ENCODE data around the gene QPCT. TPM values are rescaled to one million over a fixed set of nuclear protein-coding genes. Genes with fewer than 3 reads are reported as not detected.
A peak's percentile ranks its signal among the peaks of the same experiment; 100 is the strongest.
"Not testable (repeated sequence)": the region's sequence is repeated elsewhere in the genome, so short reads cannot be mapped to it uniquely, and the experiment has no call there.

QPCT gene
- total RNA-seq (2014; rRNA removed; shearing (Covaris generic)) = 0.90 and 1.1 TPM in 2 replicates

- Histone ChIP-seq H3K27me3 (ENCODE audit: control insufficient read depth, insufficient read depth, low read length) (no peaks in the 10 kb centered on the region), H3K36me3 (replicated peaks; ENCODE audit: control insufficient read depth, insufficient read depth, low read length) (no peaks in the 10 kb centered on the region), H3K4me3 (ENCODE audit: insufficient read depth, low read depth, low read length) (peak within 1 kb of the TSS; percentile 47; the same call in 1 of the 2 replicates)
- peak; percentile 49 for DNase-seq
Observed at GRCh38 chr2:37344453-37345361, at the start of gene QPCT. TSS of gene QPCT (plus strand) at chr2:37344630. CDS start at chr2:37344732, 102 bp downstream.

- H3K4me3 ChIP-seq (ENCODE audit: insufficient read depth, low read depth, low read length); DNase-seq; H3K36me3 ChIP-seq (replicated peaks; ENCODE audit: control insufficient read depth, insufficient read depth, low read length); H3K27me3 ChIP-seq (ENCODE audit: control insufficient read depth, insufficient read depth, low read length): not testable (repeated sequence)
Observed at GRCh38 chr2:37294858-37295257, 49.6 kb upstream of the QPCT start.

GRCh38 chr2:37295469-37296073 is 48.9 kb upstream of the QPCT start:
- H3K36me3 ChIP-seq (replicated peaks; ENCODE audit: control insufficient read depth, insufficient read depth, low read length) = peaks cover 1% of the 10 kb centered on the region; the same call in 1 of the 2 replicates
- no peak overlapping the region for H3K4me3 ChIP-seq (ENCODE audit: insufficient read depth, low read depth, low read length)
- no peaks in the 10 kb centered on the region for H3K27me3 ChIP-seq (ENCODE audit: control insufficient read depth, insufficient read depth, low read length)
- DNase-seq = peak; percentile 10

GRCh38 chr2:37297632-37298031 is 46.8 kb upstream of the QPCT start:
- H3K4me3 ChIP-seq (ENCODE audit: insufficient read depth, low read depth, low read length) = no peak overlapping the region
- no peak for DNase-seq
- no peaks in the 10 kb centered on the region for H3K36me3 ChIP-seq (replicated peaks; ENCODE audit: control insufficient read depth, insufficient read depth, low read length)
- H3K27me3 ChIP-seq (ENCODE audit: control insufficient read depth, insufficient read depth, low read length) = no peaks in the 10 kb centered on the region

GRCh38 chr2:37300146-37300545 is 44.3 kb upstream of the QPCT start:
- no peaks in the 10 kb centered on the region for H3K27me3 ChIP-seq (ENCODE audit: control insufficient read depth, insufficient read depth, low read length)
- H3K4me3 ChIP-seq (ENCODE audit: insufficient read depth, low read depth, low read length) = no peak overlapping the region
- no peaks in the 10 kb centered on the region for H3K36me3 ChIP-seq (replicated peaks; ENCODE audit: control insufficient read depth, insufficient read depth, low read length)
- DNase-seq = no peak

- DNase-seq = no peak
- H3K27me3 ChIP-seq (ENCODE audit: control insufficient read depth, insufficient read depth, low read length) = no peaks in the 10 kb centered on the region
- H3K4me3 ChIP-seq (ENCODE audit: insufficient read depth, low read depth, low read length) = no peak overlapping the region
- H3K36me3 ChIP-seq (replicated peaks; ENCODE audit: control insufficient read depth, insufficient read depth, low read length) = no peaks in the 10 kb centered on the region
Observed at GRCh38 chr2:37300578-37300977, 43.9 kb upstream of the QPCT start.

- no peak for DNase-seq
- H3K4me3 ChIP-seq (ENCODE audit: insufficient read depth, low read depth, low read length) = no peak overlapping the region
Observed at GRCh38 chr2:37301408-37301807, 43.0 kb upstream of the QPCT start.

GRCh38 chr2:37302701-37303252 is 41.7 kb upstream of the QPCT start:
- no peaks in the 10 kb centered on the region for H3K36me3 ChIP-seq (replicated peaks; ENCODE audit: control insufficient read depth, insufficient read depth, low read length)
- DNase-seq = no peak

More at GRCh38 chr2:37301408-37301807, 43.0 kb upstream of the QPCT start:
- H3K27me3 ChIP-seq (ENCODE audit: control insufficient read depth, insufficient read depth, low read length) = no peaks in the 10 kb centered on the region
- no peaks in the 10 kb centered on the region for H3K36me3 ChIP-seq (replicated peaks; ENCODE audit: control insufficient read depth, insufficient read depth, low read length)

GRCh38 chr2:37306024-37306423 is 38.4 kb upstream of the QPCT start:
- no peaks in the 10 kb centered on the region for H3K27me3 ChIP-seq (ENCODE audit: control insufficient read depth, insufficient read depth, low read length)
- no peak overlapping the region for H3K4me3 ChIP-seq (ENCODE audit: insufficient read depth, low read depth, low read length)
- no peak for DNase-seq

More at GRCh38 chr2:37302701-37303252, 41.7 kb upstream of the QPCT start:
- Histone ChIP-seq H3K4me3 (ENCODE audit: insufficient read depth, low read depth, low read length) (no peak overlapping the region), H3K27me3 (ENCODE audit: control insufficient read depth, insufficient read depth, low read length) (no peaks in the 10 kb centered on the region)

GRCh38 chr2:37307500-37307899 is 36.9 kb upstream of the QPCT start:
- DNase-seq = no peak
- H3K4me3 ChIP-seq (ENCODE audit: insufficient read depth, low read depth, low read length) = no peak overlapping the region
- H3K27me3 ChIP-seq (ENCODE audit: control insufficient read depth, insufficient read depth, low read length) = no peaks in the 10 kb centered on the region
- no peaks in the 10 kb centered on the region for H3K36me3 ChIP-seq (replicated peaks; ENCODE audit: control insufficient read depth, insufficient read depth, low read length)

More at GRCh38 chr2:37306024-37306423, 38.4 kb upstream of the QPCT start:
- H3K36me3 ChIP-seq (replicated peaks; ENCODE audit: control insufficient read depth, insufficient read depth, low read length) = no peaks in the 10 kb centered on the region

- Histone ChIP-seq H3K27me3 (ENCODE audit: control insufficient read depth, insufficient read depth, low read length) (no peaks in the 10 kb centered on the region), H3K36me3 (replicated peaks; ENCODE audit: control insufficient read depth, insufficient read depth, low read length) (no peaks in the 10 kb centered on the region), H3K4me3 (ENCODE audit: insufficient read depth, low read depth, low read length) (no peak overlapping the region)
- no peak for DNase-seq
Observed at GRCh38 chr2:37315364-37315763, 29.1 kb upstream of the QPCT start.

GRCh38 chr2:37316181-37316580 is 28.2 kb upstream of the QPCT start:
- no peak for DNase-seq
- H3K4me3 ChIP-seq (ENCODE audit: insufficient read depth, low read depth, low read length) = no peak overlapping the region
- H3K36me3 ChIP-seq (replicated peaks; ENCODE audit: control insufficient read depth, insufficient read depth, low read length) = no peaks in the 10 kb centered on the region
- no peaks in the 10 kb centered on the region for H3K27me3 ChIP-seq (ENCODE audit: control insufficient read depth, insufficient read depth, low read length)

- Histone ChIP-seq H3K4me3 (ENCODE audit: insufficient read depth, low read depth, low read length) (no peak overlapping the region), H3K36me3 (replicated peaks; ENCODE audit: control insufficient read depth, insufficient read depth, low read length) (no peaks in the 10 kb centered on the region), H3K27me3 (ENCODE audit: control insufficient read depth, insufficient read depth, low read length) (no peaks in the 10 kb centered on the region)
- DNase-seq = no peak
Observed at GRCh38 chr2:37317746-37318145, 26.7 kb upstream of the QPCT start.

GRCh38 chr2:37318401-37318800 is 26.0 kb upstream of the QPCT start:
- Histone ChIP-seq H3K27me3 (ENCODE audit: control insufficient read depth, insufficient read depth, low read length) (no peaks in the 10 kb centered on the region), H3K4me3 (ENCODE audit: insufficient read depth, low read depth, low read length) (no peak overlapping the region), H3K36me3 (replicated peaks; ENCODE audit: control insufficient read depth, insufficient read depth, low read length) (no peaks in the 10 kb centered on the region)
- DNase-seq = no peak
